H1 (cell line): ENCODE data around the gene ADIRF. TPM values are rescaled to one million over a fixed set of nuclear protein-coding genes. Genes with fewer than 3 reads are reported as not detected.

Source experiments
- CTCF ChIA-PET: fragments of 300-600 bp; sonication (Branson Sonifier 250); formaldehyde crosslinking; loops from one replicate; lab custom pipeline; 2021; ENCODE audit not compliant: partially characterized antibody; lab: Charles Lee
- POLR2A ChIA-PET: fragments of 300-600 bp; sonication (Branson Sonifier 250); formaldehyde crosslinking; loops from one replicate; lab custom pipeline; 2021; ENCODE audit warnings: inconsistent platforms; ENCODE audit not compliant: partially characterized antibody; lab: Charles Lee
- DNase-seq, 2 experiments: peaks; one replicate each; pipeline versions ENCODE4 v3.0.0 to v3.0.0-alpha.2; 2010 to 2022; ENCODE audit warnings: low spot score in 2 of 2, low read depth in 1 of 2, mixed read lengths in 1 of 2
- FAIRE-seq: peaks from 2 replicates; lab custom pipeline; 2011; peaks lifted over from hg19 to GRCh38; lab: Jason Lieb, UNC
- H2AFZ ChIP-seq: 2 replicates; pipeline ENCODE4 v1.8.1; 2012; ENCODE audit warnings: low read length, inconsistent platforms
- H2AK5ac ChIP-seq: 2 replicates; pipeline ENCODE4 v1.6.1; 2013; ENCODE audit warnings: low read depth, low read length
- H2BK120ac ChIP-seq: replicated peaks from 2 replicates; pipeline ENCODE3; 2013; ENCODE audit warnings: low read depth, low read length, inconsistent platforms
- H2BK12ac ChIP-seq: 2 replicates; pipeline ENCODE4 v1.6.1; 2013; ENCODE audit warnings: low read depth, low read length
- H2BK15ac ChIP-seq: 2 replicates; pipeline ENCODE4 v1.6.1; 2013; ENCODE audit warnings: low read length
- H2BK20ac ChIP-seq: 2 replicates; pipeline ENCODE4 v1.6.1; 2013; ENCODE audit warnings: low read length
- H2BK5ac ChIP-seq: 2 replicates; pipeline ENCODE4 v1.6.1; 2013; ENCODE audit warnings: low read depth, low read length
- H3K14ac ChIP-seq: 2 replicates; pipeline ENCODE4 v1.6.1; 2013; ENCODE audit warnings: inconsistent platforms; ENCODE audit not compliant: insufficient read length
- H3K18ac ChIP-seq: 2 replicates; pipeline ENCODE4 v1.6.1; 2013; ENCODE audit warnings: low read length; ENCODE audit errors: extremely low read depth
- H3K23ac ChIP-seq: 2 replicates; pipeline ENCODE4 v1.6.1; 2013; ENCODE audit warnings: inconsistent platforms; ENCODE audit not compliant: insufficient read length
- H3K23me2 ChIP-seq: 2 replicates; pipeline ENCODE4 v1.6.1; 2013; ENCODE audit warnings: low read depth, low read length
- H3K27ac ChIP-seq: 2 replicates; pipeline ENCODE4 v1.6.1; 2011; ENCODE audit warnings: low read depth, low read length, inconsistent platforms
- H3K27me3 ChIP-seq, 4 experiments: replicated peaks in 1 of 4; 1 replicate in 1 of 4; 2 replicates in 3 of 4; pipeline versions ENCODE4 v1.6.1 to v1.8.1; 2011 to 2013; ENCODE audit warnings: low read length in 3 of 4, mild to moderate bottlenecking in 3 of 4, inconsistent platforms in 2 of 4, mixed read lengths in 2 of 4, moderate library complexity in 1 of 4; ENCODE audit not compliant: control insufficient read depth in 3 of 4, insufficient read depth in 3 of 4; ENCODE audit errors: extremely low read depth in 1 of 4
- H3K36me3 ChIP-seq, 4 experiments: 2 replicates each; pipeline versions ENCODE4 v1.6.1 to v1.8.1; 2011 to 2013; ENCODE audit warnings: mild to moderate bottlenecking in 4 of 4, low read length in 3 of 4, moderate library complexity in 2 of 4, control low read depth in 1 of 4, inconsistent platforms in 1 of 4; ENCODE audit not compliant: insufficient read depth in 4 of 4, control insufficient read depth in 2 of 4
- H3K4ac ChIP-seq: replicated peaks from 2 replicates; pipeline ENCODE3; 2013; ENCODE audit warnings: low read length, low read depth, mixed read lengths, inconsistent platforms; ENCODE audit not compliant: insufficient read length
- H3K4me1 ChIP-seq, 4 experiments: replicated peaks in 1 of 4; 1 replicate in 1 of 4; 2 replicates in 3 of 4; pipeline versions ENCODE4 v1.6.1 to v1.8.1; 2011 to 2013; ENCODE audit warnings: low read length in 3 of 4, inconsistent platforms in 2 of 4, mixed read lengths in 1 of 4; ENCODE audit not compliant: insufficient read depth in 4 of 4, control insufficient read depth in 3 of 4
- H3K4me2 ChIP-seq, 2 experiments: 2 replicates each; pipeline versions ENCODE4 v1.6.1 to v1.8.1; 2011 to 2013; ENCODE audit warnings: low read depth in 2 of 2, low read length in 2 of 2, control low read depth in 1 of 2, inconsistent platforms in 1 of 2, mild to moderate bottlenecking in 1 of 2; ENCODE audit not compliant: insufficient read depth in 1 of 2
- H3K4me3 ChIP-seq, 4 experiments: fragments of 200-600, 300-600 bp in 1 of 4; sonication (generic), shearing (Covaris generic), sonication (Bioruptor Twin) in 1 of 4; 2 replicates each; pipeline versions ENCODE4 v1.5.1 to v1.8.1; 2011 to 2016; ENCODE audit warnings: low read length in 4 of 4, low read depth in 3 of 4, control low read depth in 2 of 4, inconsistent platforms in 2 of 4, mild to moderate bottlenecking in 2 of 4, mixed read lengths in 1 of 4, moderate library complexity in 1 of 4; ENCODE audit not compliant: insufficient read depth in 2 of 4; ENCODE audit errors: extremely low read depth in 1 of 4
- H3K56ac ChIP-seq: replicated peaks from 2 replicates; pipeline ENCODE3; 2013; ENCODE audit warnings: low read depth, mild to moderate bottlenecking, mixed read lengths, low read length, inconsistent platforms; ENCODE audit not compliant: insufficient read length
- H3K79me1 ChIP-seq: 2 replicates; pipeline ENCODE4 v1.6.1; 2013; ENCODE audit warnings: low read depth, low read length, control low read depth
- H3K79me2 ChIP-seq, 2 experiments: 2 replicates each; pipeline versions ENCODE4 v1.6.1 to v1.8.1; 2012 to 2013; ENCODE audit warnings: low read length in 2 of 2, mild to moderate bottlenecking in 2 of 2, inconsistent platforms in 1 of 2; ENCODE audit not compliant: insufficient read depth in 2 of 2, control insufficient read depth in 1 of 2
- H3K9ac ChIP-seq, 4 experiments: replicated peaks in 1 of 4; 1 replicate in 1 of 4; 2 replicates in 3 of 4; pipeline versions ENCODE4 v1.6.1 to v1.8.1; 2011 to 2013; ENCODE audit warnings: low read depth in 3 of 4, low read length in 3 of 4, control low read depth in 2 of 4, mild to moderate bottlenecking in 2 of 4, moderate library complexity in 2 of 4, inconsistent platforms in 1 of 4; ENCODE audit errors: extremely low read depth in 1 of 4
- H3K9me3 ChIP-seq, 2 experiments: 2 replicates each; pipeline versions ENCODE4 v1.6.1 to v1.8.1; 2012 to 2013; ENCODE audit warnings: mild to moderate bottlenecking in 2 of 2, moderate library complexity in 2 of 2, control low read depth in 1 of 2, inconsistent platforms in 1 of 2, low read depth in 1 of 2, low read length in 1 of 2, mixed read lengths in 1 of 2; ENCODE audit not compliant: insufficient read depth in 2 of 2
- H4K20me1 ChIP-seq, 2 experiments: replicated peaks in 1 of 2; 2 replicates each; pipeline versions ENCODE3 to v1.8.1; 2011 to 2013; ENCODE audit warnings: inconsistent platforms in 2 of 2, low read length in 2 of 2, mild to moderate bottlenecking in 1 of 2; ENCODE audit not compliant: insufficient read depth in 2 of 2, control insufficient read depth in 1 of 2
- H4K5ac ChIP-seq: 2 replicates; pipeline ENCODE4 v1.6.1; 2013; ENCODE audit warnings: low read length, low read depth, mixed read lengths, inconsistent platforms; ENCODE audit not compliant: insufficient read length
- H4K8ac ChIP-seq: 2 replicates; pipeline ENCODE4 v1.8.0; 2013; ENCODE audit warnings: mild to moderate bottlenecking, moderate library complexity, low read length, inconsistent platforms; ENCODE audit not compliant: insufficient read depth; ENCODE audit errors: extremely low read depth
- H4K91ac ChIP-seq: replicated peaks from 2 replicates; pipeline ENCODE3; 2013; ENCODE audit warnings: low read length, mixed read lengths, inconsistent platforms; ENCODE audit not compliant: insufficient read length
- CEBPB ChIP-seq: IDR thresholded peaks from 2 replicates; pipeline ENCODE4 v1.6.1; 2012; ENCODE audit warnings: low read depth, low read length
- FOSL1 ChIP-seq: IDR thresholded peaks from 2 replicates; pipeline ENCODE4 v1.6.1; 2011; ENCODE audit warnings: mild to moderate bottlenecking, low read depth, low read length, moderate library complexity; ENCODE audit not compliant: insufficient read depth
- GTF2F1 ChIP-seq: IDR thresholded peaks from 2 replicates; pipeline ENCODE4 v1.6.1; 2012; ENCODE audit warnings: low read depth, low read length, improper control_type of control experiment, borderline replicate concordance
- MAX ChIP-seq: IDR thresholded peaks from 2 replicates; pipeline ENCODE4 v1.6.1; 2012; ENCODE audit warnings: inconsistent platforms
- RBBP5 ChIP-seq: IDR thresholded peaks from 2 replicates; pipeline ENCODE4 v1.7.1; 2012; ENCODE audit warnings: low read depth, mild to moderate bottlenecking, inconsistent platforms, low read length, moderate library complexity, borderline replicate concordance
- RNF2 ChIP-seq: fragments of 200-900, 300-1000 bp; sonication (generic); IDR thresholded peaks from 2 replicates; pipeline ENCODE4 v1.7.1; 2016; ENCODE audit warnings: borderline replicate concordance, low read depth, mild to moderate bottlenecking, antibody characterized with exemption, low read length; ENCODE audit not compliant: poor library complexity, severe bottlenecking; ENCODE audit errors: missing control alignments
- SAP30 ChIP-seq: fragments of 300-600 bp; sonication (generic); IDR thresholded peaks from 2 replicates; pipeline ENCODE4 v1.7.1; 2012; ENCODE audit warnings: low read length, moderate library complexity, mild to moderate bottlenecking, inconsistent platforms; ENCODE audit not compliant: insufficient read depth, insufficient replicate concordance
- SIN3A ChIP-seq, 2 experiments: IDR thresholded peaks in 1 of 2; conservative IDR thresholded peaks in 1 of 2; 2 replicates each; pipeline ENCODE4 v1.6.1; 2011 to 2012; ENCODE audit warnings: low read length in 2 of 2, improper control_type of control experiment in 1 of 2, low read depth in 1 of 2, mild to moderate bottlenecking in 1 of 2
- SIRT6 ChIP-seq: IDR thresholded peaks from one replicate; pipeline ENCODE4 v1.7.1; 2012; ENCODE audit warnings: low read length, inconsistent platforms
- SP4 ChIP-seq: IDR thresholded peaks from 2 replicates; pipeline ENCODE4 v1.6.1; 2012; ENCODE audit warnings: low read length, inconsistent platforms
- SUZ12 ChIP-seq: fragments of 200-600 bp; sonication (generic); IDR thresholded peaks from 2 replicates; pipeline ENCODE4 v1.6.1; 2012; ENCODE audit warnings: mild to moderate bottlenecking, inconsistent platforms, low read length, moderate library complexity, mixed read lengths
- TAF7 ChIP-seq: optimal IDR thresholded peaks from 2 replicates; pipeline ENCODE3; 2011; ENCODE audit warnings: low read depth, mild to moderate bottlenecking, inconsistent platforms, low read length, moderate library complexity, borderline replicate concordance
- WGBS, 2 experiments: shearing (Covaris generic) in 1 of 2; methylation state at CpG; one replicate each; pipeline versions ENCODE4 v1.1.6 to v1.1.7; 2013 to 2015; ENCODE audit warnings: low lambda C conversion rate in 2 of 2, mixed read lengths in 2 of 2, inconsistent platforms in 1 of 2, low coverage in 1 of 2, missing lambda C conversion rate in 1 of 2; ENCODE audit not compliant: insufficient replicate concordance in 2 of 2, insufficient coverage in 1 of 2, insufficient read length in 1 of 2; ENCODE audit errors: extremely low coverage in 1 of 2, missing lambda C conversion rate in 1 of 2; 5-methylcytosine and 5-hydroxymethylcytosine counted together
- polyA plus RNA-seq, 7 experiments: library from polyadenylated mRNA; depleted of rRNA in 3 of 7; stranded (reverse) in 5 of 7; unstranded in 2 of 7; fragments of >200 nt in 5 of 7; fragments of 200-250 nt in 2 of 7; gene quantifications; 1 replicate in 5 of 7; 2 replicates in 1 of 7; 4 replicates in 1 of 7; pipeline versions ENCODE4 v1.2.1 to v1.2.3, GENCODE V29; 2011 to 2013; ENCODE audit warnings: missing spikeins in 2 of 7, mixed read lengths in 2 of 7
- total RNA-seq: library from RNA; stranded (reverse); fragmentation: NEBNext Ultra II Directional; extraction: Animal tissue kit (Norgen Biotek cat#: 25700); gene quantifications from 2 replicates; pipeline ENCODE4 v1.2.1, GENCODE V29; 2021

Gene ADIRF
- total and polyA plus RNA-seq, 2 of the 8 experiments (the other 6 are each of a cell fraction or from before 2014, with no cell fraction given), result not detected

GRCh38 chr10:86962981-86963310, 5.3 kb upstream of the ADIRF start:
- no peaks in the 10 kb centered on the region for H3K79me1 ChIP-seq
- H4K8ac ChIP-seq, result no peak overlapping the region
- no peak overlapping the region for H3K4me3 ChIP-seq
- H3K14ac ChIP-seq, result no peak overlapping the region
- DNase-seq (no peak), FAIRE-seq (no peak)
- no peak overlapping the region for H3K18ac ChIP-seq
- 92% methylated on average over 6 of the region's 7 CpGs; no CpG with 5 or more reads in 1 of the 2 experiments for WGBS, 2 experiments
- H4K5ac ChIP-seq, result no peak overlapping the region
- H4K20me1 ChIP-seq, result no peaks in the 10 kb centered on the region
- CTCF ChIA-PET, result interaction anchor here (1.0 to 22.5 kb wide), 3 partner anchors 16 to 277 kb away, joined by 4 to 975 read pairs (median 25); partner anchors contain the start of genes MMRN2 and SNCG
- H2BK12ac ChIP-seq, result no peak overlapping the region; the same call in 1 of the 2 replicates
- H3K23me2 ChIP-seq, result no peaks in the 10 kb centered on the region
- no peaks in the 10 kb centered on the region for H3K36me3 ChIP-seq
- H3K23ac ChIP-seq, result no peak overlapping the region
- H3K27me3 ChIP-seq, result no peaks in the 10 kb centered on the region
- H2BK15ac ChIP-seq, result no peak overlapping the region
- no peak overlapping the region for H2BK20ac ChIP-seq
- no peak overlapping the region for H3K4ac ChIP-seq
- H3K56ac ChIP-seq, result no peak overlapping the region
- H3K79me2 ChIP-seq, result no peaks in the 10 kb centered on the region
- no peak overlapping the region for H3K9ac ChIP-seq
- no peak for TF ChIP-seq SAP30
- no peak for TF ChIP-seq SIRT6
- no peak for TF ChIP-seq MAX
- TF ChIP-seq SUZ12, result no peak
- TF ChIP-seq TAF7, result no peak
- TF ChIP-seq CEBPB, result no peak
- no peak for TF ChIP-seq FOSL1
- no peak for TF ChIP-seq RBBP5
- no peak for TF ChIP-seq SP4
- TF ChIP-seq RNF2, result no peak
- TF ChIP-seq GTF2F1, result no peak
- no peak for TF ChIP-seq SIN3A (conservative IDR thresholded peaks at IDR 0.05 in 1 of 2, IDR thresholded peaks at IDR 0.05 in 1 of 2; ENCODE audit: low read depth in 1 of 2, low read length in 2 of 2)
- TF ChIP-seq, all 59 proteins: peak for 0
- peaks cover 2 to 36% (median 27%) of the 10 kb centered on the region in 4 experiments for H3K4me1 ChIP-seq
- H4K91ac ChIP-seq, result peak overlapping the region; percentile 48
- no peak overlapping the region for H2BK120ac ChIP-seq
- no peak overlapping the region for H2AK5ac ChIP-seq
- peak overlapping the region; percentile 63; the same call in 1 of the 2 replicates for H2BK5ac ChIP-seq
- H3K4me2 ChIP-seq, result no peak overlapping the region
- POLR2A ChIA-PET, result no interaction called here
- H3K27ac ChIP-seq, result no peak overlapping the region
- no peaks in the 10 kb centered on the region for H3K9me3 ChIP-seq
- no peak overlapping the region for H2AFZ ChIP-seq
